ENCODE data around the gene GPNMB.

DNA sequence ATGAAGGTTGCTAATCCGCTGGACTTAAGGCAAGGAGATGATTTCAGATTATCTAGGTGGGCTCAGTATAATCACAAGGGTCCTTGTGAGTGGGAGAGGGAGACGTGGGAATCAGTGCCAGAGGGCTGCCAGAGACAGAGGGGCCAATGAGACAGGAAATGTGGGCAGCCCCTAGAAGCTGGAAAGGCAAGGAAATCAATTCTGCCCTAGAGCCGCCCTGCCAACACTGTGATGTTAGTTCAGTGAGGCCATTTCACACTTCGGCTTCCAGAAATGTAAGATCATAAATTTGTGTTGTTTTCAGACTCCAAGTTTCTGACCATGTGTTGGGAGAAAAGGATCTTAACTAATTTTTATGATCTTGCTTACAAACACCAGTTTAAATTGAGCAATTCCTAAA is 3.6 kb upstream of the GPNMB start:
- TF ChIP-seq, protein P1, sequence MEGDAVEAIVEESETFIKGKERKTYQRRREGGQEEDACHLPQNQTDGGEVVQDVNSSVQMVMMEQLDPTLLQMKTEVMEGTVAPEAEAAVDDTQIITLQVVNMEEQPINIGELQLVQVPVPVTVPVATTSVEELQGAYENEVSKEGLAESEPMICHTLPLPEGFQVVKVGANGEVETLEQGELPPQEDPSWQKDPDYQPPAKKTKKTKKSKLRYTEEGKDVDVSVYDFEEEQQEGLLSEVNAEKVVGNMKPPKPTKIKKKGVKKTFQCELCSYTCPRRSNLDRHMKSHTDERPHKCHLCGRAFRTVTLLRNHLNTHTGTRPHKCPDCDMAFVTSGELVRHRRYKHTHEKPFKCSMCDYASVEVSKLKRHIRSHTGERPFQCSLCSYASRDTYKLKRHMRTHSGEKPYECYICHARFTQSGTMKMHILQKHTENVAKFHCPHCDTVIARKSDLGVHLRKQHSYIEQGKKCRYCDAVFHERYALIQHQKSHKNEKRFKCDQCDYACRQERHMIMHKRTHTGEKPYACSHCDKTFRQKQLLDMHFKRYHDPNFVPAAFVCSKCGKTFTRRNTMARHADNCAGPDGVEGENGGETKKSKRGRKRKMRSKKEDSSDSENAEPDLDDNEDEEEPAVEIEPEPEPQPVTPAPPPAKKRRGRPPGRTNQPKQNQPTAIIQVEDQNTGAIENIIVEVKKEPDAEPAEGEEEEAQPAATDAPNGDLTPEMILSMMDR (conservative IDR thresholded peaks at IDR 0.05): no peak
- no peak for TF ChIP-seq EZH2 (IDR thresholded peaks at IDR 0.05; ENCODE audit: low read depth)
